HG02798 (cell line): Measurements from ENCODE around the gene SEPTIN7.

Experiments
- ATAC-seq: cut with Tn5 transposase; IDR thresholded peaks from one replicate; pipeline ENCODE4 v1.9.1; 2021; ENCODE audit warnings: mild to moderate bottlenecking; ENCODE audit not compliant: unreplicated experiment, poor library complexity

The SEPTIN7 gene

DNA sequence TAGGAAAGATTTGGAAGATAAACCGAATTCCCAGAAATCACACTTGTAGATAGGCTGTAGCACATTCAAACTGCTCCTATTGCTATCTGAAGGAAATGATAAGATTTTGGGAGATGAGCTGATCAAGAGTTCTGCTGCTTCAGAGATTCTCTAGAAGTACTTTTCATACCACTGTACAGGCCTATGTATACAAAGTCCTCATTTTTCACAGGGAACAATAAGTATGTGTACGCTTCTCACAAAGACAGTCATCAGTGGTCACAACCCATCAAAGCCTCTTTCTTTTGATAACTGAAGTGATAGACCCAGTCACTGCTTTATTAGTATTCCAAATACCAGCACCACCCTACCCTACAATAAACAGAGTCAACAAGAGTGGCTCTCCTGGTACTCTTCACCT lies 15.6 kb upstream of the SEPTIN7 start:
- ATAC-seq = no peak

DNA sequence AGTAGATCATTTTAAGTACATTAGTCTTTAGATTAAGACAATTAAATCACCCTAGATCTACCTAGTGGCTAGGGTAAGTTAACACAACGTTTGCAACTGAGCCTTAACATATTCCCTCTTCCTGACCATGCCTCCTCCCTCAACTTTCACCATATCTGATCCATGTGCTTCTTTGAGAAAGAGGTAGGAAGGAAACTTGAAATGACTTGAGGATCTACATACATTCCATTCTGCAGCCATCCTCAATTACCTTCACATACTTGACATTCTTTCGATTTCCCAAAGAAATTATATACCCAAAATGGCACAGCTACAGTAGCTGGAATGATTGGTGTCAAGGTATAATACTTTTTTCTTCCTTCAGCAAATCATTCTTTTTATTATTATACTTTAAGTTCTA lies 12.9 kb upstream of the SEPTIN7 start:
- ATAC-seq = no peak

DNA sequence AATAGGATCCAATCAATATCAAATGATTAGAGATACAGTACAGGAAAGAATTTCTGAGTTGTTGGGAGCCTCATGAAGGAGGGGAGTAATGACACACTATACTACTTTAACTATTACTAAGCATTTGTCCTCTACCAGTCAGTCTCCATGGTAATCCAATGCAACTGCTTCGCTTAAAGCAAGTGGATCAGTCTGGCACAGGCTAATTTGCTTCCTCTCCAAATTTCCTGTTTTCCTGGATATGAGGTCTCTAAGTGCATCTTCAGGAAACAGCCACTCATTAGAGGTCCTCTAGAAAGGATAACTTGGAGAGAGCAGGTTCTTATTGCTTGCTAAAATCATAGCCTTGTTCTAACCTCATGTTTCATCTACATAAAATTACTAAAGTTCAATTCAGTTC lies 8.4 kb upstream of the SEPTIN7 start:
- no peak for ATAC-seq

DNA sequence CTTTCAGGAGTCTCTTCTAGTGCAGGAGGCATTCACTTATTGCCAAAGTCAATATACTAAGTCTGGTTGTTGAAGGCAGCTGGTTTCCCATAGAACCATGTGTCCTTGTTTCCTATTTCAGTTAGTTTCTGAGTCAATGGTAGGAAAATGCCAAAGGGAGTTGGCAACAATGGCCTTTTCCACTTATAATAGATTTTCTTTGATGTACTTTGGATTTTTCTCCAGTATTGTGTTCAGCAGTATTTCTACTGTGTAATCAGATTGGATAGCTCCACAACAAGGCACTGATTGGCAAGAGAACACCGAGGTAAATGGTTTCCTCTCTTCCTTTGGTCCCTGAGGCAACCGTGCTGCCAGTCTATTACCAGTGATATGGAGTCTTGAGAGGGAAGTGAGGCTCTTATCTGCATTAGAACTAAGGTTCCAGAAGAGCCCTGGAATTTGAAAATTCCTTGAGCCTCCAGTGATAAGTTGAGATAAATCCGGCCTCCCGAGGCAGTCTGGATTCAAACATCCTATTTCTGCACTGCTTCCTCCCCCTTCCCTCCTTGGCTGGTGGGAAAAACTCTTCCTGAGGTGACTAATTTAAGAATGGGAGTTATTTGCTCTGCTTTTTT lies 7.9 kb upstream of the SEPTIN7 start:
- no peak for ATAC-seq

DNA sequence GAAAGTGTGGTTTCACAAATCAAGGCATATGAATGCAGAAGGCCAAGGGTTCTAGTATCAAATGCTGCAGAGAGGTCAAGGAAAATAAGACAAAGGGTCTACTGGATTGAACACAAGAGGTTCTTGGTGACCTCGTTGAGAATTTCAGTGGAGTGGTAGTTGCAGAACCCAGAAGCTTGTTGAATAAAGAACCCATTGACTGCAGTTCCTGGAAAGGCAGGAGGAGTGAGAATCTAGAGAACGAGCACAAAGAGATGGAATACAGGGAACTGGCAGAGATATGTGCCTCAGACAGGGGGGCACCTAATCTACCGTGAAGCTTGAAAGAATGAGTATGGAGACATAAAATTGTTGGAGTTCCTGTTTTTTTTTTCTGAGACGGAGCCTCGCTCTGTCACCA lies 3.5 kb upstream of the SEPTIN7 start:
- ATAC-seq = no peak

GRCh38 chr7:35799846-35800717 lies 775 bp upstream of the SEPTIN7 start:
- ATAC-seq = peak; percentile 56

DNA sequence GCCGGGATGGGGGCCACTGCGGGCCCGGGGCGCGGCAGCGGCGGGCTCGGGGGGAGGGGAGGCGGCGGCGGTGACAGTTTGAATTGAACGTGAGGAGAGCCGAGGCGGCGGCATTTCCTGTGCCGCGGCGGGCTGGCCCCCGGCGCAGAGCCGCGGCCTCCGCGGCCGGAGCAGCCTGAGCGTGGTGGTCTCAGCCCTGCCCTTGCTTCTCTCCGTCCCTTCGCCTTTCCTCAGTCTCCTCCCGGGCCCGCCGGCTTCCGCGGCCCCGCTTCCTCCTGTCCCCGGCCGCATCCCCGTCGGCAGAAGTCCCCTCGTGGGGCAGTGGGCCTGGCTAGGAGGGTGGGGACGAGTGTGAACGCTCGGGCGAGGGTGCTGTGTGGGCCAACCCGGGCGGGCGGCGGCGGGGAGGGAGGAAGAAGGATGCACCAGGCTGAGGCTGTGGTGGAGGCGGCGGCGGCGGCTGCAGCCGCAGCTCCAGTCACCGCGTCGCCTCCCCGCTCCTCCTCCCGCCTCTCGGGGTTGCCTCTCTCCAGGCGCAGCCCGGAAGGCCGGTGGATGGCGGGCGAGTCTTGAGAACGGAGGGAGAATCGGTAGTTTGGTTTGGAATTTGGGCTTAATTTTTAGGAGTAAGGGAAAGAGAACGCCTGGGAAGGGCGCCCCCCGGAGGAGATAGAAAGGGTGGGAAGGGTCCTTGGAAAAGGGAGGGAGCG lies 690 bp downstream of the SEPTIN7 start:
- ATAC-seq = peak; percentile 33

GRCh38 chr7:35802102-35802466 lies 1.2 kb downstream of the SEPTIN7 start:
- no peak for ATAC-seq

GRCh38 chr7:35802649-35803048 lies 1.8 kb downstream of the SEPTIN7 start:
- no peak for ATAC-seq

GRCh38 chr7:35804231-35804970 lies 3.5 kb downstream of the SEPTIN7 start:
- ATAC-seq = no peak

GRCh38 chr7:35805876-35806275 lies 5.0 kb downstream of the SEPTIN7 start:
- ATAC-seq = no peak

GRCh38 chr7:35816514-35816913 lies 15.7 kb downstream of the SEPTIN7 start:
- no peak for ATAC-seq

GRCh38 chr7:35817181-35817580 lies 16.3 kb downstream of the SEPTIN7 start:
- ATAC-seq = no peak

GRCh38 chr7:35817930-35818329 lies 17.1 kb downstream of the SEPTIN7 start:
- ATAC-seq = no peak

GRCh38 chr7:35818513-35818912 lies 17.7 kb downstream of the SEPTIN7 start:
- ATAC-seq = no peak

- no peak for ATAC-seq
These were observed 18.5 kb downstream of the SEPTIN7 start for GRCh38 chr7:35819310-35819709.

DNA sequence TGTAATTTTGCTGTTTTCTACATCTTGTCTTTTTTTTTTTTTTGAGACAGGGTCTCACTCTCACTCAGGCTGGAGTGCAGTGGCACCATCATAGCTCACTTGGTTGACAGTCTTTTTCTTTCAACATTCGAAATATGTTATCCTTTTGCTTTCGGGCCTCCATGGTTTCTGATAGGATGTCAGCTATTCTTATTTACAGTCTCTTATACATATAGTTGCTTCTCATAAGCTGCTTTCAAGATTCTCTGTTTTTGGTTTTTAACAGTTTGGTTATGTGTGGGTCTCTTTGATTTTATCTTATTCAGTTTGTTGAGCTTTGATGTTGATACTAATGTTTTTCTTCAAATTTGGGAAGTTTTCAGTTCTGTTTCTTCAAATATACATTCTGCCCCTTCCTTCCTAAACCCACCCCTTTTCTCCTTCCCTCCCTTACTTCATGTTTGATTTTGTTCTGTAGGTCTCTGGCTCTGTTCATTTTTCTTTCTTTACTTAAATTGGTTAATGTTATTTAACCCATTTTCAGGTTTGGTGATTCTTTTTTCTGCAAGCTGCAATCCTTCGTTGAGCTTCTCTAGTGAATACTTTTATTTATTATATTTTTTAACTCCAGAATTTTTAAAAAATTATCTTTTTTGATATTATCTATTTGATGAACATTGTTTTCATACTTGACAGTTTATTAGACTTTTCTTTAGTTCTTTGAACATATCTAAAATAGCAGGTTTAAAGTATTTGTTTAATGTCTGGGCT lies 19.3 kb downstream of the SEPTIN7 start:
- no peak for ATAC-seq

DNA sequence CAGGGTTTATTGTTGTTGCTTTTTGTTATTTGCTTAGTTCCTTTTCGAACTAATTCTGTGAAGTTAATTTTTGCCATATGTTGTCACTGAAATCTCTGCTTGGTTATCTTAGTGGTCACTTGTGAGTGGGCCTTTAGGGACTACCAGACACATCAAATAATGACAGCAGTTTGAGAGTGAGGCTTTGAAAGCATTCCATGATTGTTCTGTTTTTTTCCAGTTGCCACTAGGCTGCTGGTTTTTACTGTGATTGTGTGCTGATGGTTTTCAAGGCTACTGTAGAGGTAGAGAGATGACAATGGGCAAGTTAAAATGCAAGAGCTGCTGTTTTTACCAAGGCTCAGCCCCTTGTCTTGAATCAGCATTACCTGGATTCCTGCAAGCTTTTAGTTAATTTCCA lies 20.0 kb downstream of the SEPTIN7 start:
- no peak for ATAC-seq

- ATAC-seq = no peak
These were observed 22.6 kb downstream of the SEPTIN7 start for GRCh38 chr7:35823440-35823839.

DNA sequence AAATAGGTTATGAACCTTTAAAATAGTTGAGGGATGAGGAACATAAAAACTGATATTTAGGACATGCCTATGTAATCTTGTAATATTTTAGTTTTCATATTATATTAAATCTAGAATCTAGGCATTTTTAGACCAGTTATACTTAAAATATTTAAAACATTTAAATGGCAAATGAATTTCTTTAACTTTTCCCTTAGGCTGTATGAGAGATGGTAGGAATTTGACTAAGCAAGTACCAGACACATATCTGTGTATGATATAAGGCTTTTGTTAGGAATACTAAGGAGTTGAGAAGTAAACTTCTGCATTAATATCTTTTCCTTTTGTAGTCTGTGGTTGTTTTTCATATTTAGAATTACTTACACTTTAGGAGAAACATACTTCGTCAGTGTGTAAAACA lies 25.1 kb downstream of the SEPTIN7 start:
- ATAC-seq = no peak
